ENCODE measurements around the gene LRRK1. TPM values are rescaled to one million over a fixed set of nuclear protein-coding genes. Genes with fewer than 3 reads are reported as not detected.
A peak's percentile ranks its signal among the peaks of the same experiment; 100 is the strongest.

Gene LRRK1
- polyA plus RNA-seq, 4 donors, result 3.8 to 9.4 (median 5.9) TPM

DNA sequence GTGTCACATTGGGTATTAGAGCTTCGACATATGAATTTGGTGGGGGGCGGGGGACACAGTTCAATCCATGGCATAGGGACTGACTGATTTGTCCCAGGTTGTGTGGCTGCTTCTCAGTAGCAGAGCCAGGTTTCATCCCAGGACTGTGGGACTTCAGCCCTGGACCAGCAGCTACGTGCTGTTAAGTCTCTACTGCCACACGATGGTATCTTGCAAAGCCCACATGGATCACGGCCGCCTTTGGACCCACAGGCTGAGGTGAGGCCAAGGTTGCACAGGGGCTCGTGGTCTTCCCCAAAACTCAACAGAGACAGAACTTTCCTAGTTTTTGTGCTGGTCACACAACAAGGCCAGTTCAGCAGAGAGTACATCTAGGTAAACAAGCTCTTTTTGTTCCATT, 97.4 kb downstream of the LRRK1 start:
- H3K4me3 ChIP-seq (ENCODE audit: low read depth in 1 of 3, low read length in 3 of 3), result no peak overlapping the region
- DNase-seq (no peak), FAIRE-seq (no peak)
- no peaks in the 10 kb centered on the region for H3K27me3 ChIP-seq (ENCODE audit: control insufficient read depth in 3 of 3, insufficient read depth in 3 of 3, low read length in 3 of 3)
- 89 to 92% (median 89%) methylated on average over 7 of the region's 7 CpGs for WGBS, 3 donors
- peaks cover 0 to 11% (median 2%) of the 10 kb centered on the region in 3 donors for H3K36me3 ChIP-seq (ENCODE audit: control insufficient read depth in 3 of 3, insufficient read depth in 2 of 3, low read depth in 1 of 3, low read length in 3 of 3)
- no peaks in the 10 kb centered on the region for H3K9me3 ChIP-seq (ENCODE audit: control insufficient read depth in 2 of 2, insufficient read depth in 1 of 2, low read depth in 1 of 2, low read length in 1 of 2)
- no peaks in the 10 kb centered on the region for H3K4me1 ChIP-seq (ENCODE audit: control insufficient read depth in 3 of 3, insufficient read depth in 2 of 3, low read depth in 1 of 3, low read length in 2 of 3)
- no peak overlapping the region for H3K27ac ChIP-seq (ENCODE audit: low read depth in 1 of 3, low read length in 2 of 3)

DNA sequence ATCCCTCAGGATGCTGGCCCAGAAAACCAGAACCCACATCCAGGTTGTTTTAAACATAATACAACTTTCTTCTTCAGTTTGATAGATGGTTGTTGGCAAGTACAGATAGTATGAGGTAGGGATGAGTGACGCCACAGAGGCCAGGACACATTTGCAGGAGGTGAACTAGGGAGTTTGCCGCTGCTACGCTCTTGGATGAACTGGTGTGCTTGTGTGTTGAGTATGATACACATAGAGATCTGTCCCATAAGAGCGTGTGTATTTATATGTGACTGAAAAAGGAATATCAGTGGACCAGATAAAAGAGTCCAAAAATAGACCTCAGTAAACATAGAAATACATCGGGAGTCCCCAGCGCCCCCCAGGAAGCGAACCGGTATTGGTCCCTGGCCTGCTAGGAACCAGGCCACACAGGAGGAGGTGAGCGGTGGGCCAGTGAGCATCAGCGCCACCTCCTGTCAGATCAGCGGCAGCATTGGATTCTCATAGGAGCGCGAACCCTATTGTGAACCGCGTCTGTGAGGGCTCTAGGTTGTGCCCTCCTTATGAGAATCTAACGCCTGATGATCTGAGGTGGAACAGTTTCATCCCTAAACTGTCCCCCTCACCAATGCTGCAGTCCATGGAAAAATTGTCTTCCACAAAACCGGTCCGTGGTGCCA, 98.1 kb downstream of the LRRK1 start:
- peaks cover 0 to 14% (median 2%) of the 10 kb centered on the region in 3 donors for H3K36me3 ChIP-seq (ENCODE audit: control insufficient read depth in 3 of 3, insufficient read depth in 2 of 3, low read depth in 1 of 3, low read length in 3 of 3)
- no peaks in the 10 kb centered on the region for H3K27me3 ChIP-seq (ENCODE audit: control insufficient read depth in 3 of 3, insufficient read depth in 3 of 3, low read length in 3 of 3)
- H3K4me1 ChIP-seq (ENCODE audit: control insufficient read depth in 3 of 3, insufficient read depth in 2 of 3, low read depth in 1 of 3, low read length in 2 of 3), result no peaks in the 10 kb centered on the region
- FAIRE-seq (no peak), DNase-seq (no peak)
- WGBS, 3 donors, result 84 to 88% (median 88%) methylated on average over 18 of the region's 18 CpGs
- H3K4me3 ChIP-seq (ENCODE audit: low read depth in 1 of 3, low read length in 3 of 3), result no peak overlapping the region
- H3K9me3 ChIP-seq (ENCODE audit: control insufficient read depth in 2 of 2, insufficient read depth in 1 of 2, low read depth in 1 of 2, low read length in 1 of 2), result no peaks in the 10 kb centered on the region
- peak overlapping the region in 1 of 3 donors; percentile 42 for H3K27ac ChIP-seq (ENCODE audit: low read depth in 1 of 3, low read length in 2 of 3)

DNA sequence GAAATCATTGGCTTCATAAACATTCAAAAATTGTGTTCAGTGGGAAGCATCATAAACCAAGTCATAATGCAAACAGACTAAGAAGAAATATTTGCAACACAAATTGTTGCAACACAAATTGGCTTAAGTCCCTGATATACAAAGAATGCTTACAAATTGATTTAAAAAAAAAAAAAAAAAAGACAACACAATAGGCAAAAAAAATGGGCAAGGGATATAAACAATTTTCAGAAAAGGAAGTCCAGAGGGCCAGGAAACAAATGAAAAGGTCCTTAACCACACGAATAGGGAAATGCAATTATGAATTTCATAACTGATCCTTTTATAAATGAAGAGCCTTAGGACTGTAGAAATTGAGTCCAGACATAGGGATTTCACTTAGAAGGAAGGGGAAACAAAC, 98.9 kb downstream of the LRRK1 start:
- Histone ChIP-seq H3K9me3 (ENCODE audit: control insufficient read depth in 2 of 2, insufficient read depth in 1 of 2, low read depth in 1 of 2, low read length in 1 of 2) (no peaks in the 10 kb centered on the region), H3K4me1 (ENCODE audit: control insufficient read depth in 3 of 3, insufficient read depth in 2 of 3, low read depth in 1 of 3, low read length in 2 of 3) (no peaks in the 10 kb centered on the region), H3K27ac (ENCODE audit: low read depth in 1 of 3, low read length in 2 of 3) (peak overlapping the region in 1 of 3 donors; percentile 36), H3K36me3 (ENCODE audit: control insufficient read depth in 3 of 3, insufficient read depth in 2 of 3, low read depth in 1 of 3, low read length in 3 of 3) (peaks cover 0 to 16% (median 2%) of the 10 kb centered on the region in 3 donors), H3K27me3 (ENCODE audit: control insufficient read depth in 3 of 3, insufficient read depth in 3 of 3, low read length in 3 of 3) (no peaks in the 10 kb centered on the region), H3K4me3 (ENCODE audit: low read depth in 1 of 3, low read length in 3 of 3) (no peak overlapping the region)
- no peak for FAIRE-seq
- DNase-seq, result no peak
- 39 to 79% (median 56%) methylated on average over 1 of the region's 1 CpG for WGBS, 3 donors

DNA sequence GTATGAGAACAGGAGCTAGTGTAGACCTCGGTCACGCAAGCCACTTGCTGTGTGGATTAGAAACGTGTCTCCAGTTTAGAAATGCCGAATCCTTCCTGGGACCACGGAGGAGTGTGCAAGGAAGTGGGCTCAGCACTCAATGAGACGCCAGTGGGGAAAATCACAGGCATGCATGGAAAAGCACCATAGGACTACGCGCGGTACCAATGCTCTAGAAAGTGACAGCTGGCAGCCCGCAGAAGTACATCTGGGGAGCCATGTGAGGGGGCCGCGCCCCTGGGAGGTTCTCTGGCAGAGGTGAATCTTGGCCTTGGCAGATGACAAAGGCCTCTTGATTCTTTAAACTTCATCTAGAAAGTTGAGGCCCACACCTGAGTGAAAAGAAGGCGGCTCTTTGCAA, 99.3 kb downstream of the LRRK1 start:
- 89 to 92% (median 92%) methylated on average over 13 of the region's 13 CpGs for WGBS, 3 donors
- Histone ChIP-seq H3K27ac (ENCODE audit: low read depth in 1 of 3, low read length in 2 of 3) (peak overlapping the region in 1 of 3 donors; percentile 36), H3K4me3 (ENCODE audit: low read depth in 1 of 3, low read length in 3 of 3) (no peak overlapping the region), H3K9me3 (ENCODE audit: control insufficient read depth in 2 of 2, insufficient read depth in 1 of 2, low read depth in 1 of 2, low read length in 1 of 2) (no peaks in the 10 kb centered on the region), H3K36me3 (ENCODE audit: control insufficient read depth in 3 of 3, insufficient read depth in 2 of 3, low read depth in 1 of 3, low read length in 3 of 3) (peaks cover 0 to 16% (median 2%) of the 10 kb centered on the region in 3 donors), H3K4me1 (ENCODE audit: control insufficient read depth in 3 of 3, insufficient read depth in 2 of 3, low read depth in 1 of 3, low read length in 2 of 3) (peaks cover 0 to 2% (median 0%) of the 10 kb centered on the region in 3 donors), H3K27me3 (ENCODE audit: control insufficient read depth in 3 of 3, insufficient read depth in 3 of 3, low read length in 3 of 3) (no peaks in the 10 kb centered on the region)
- DNase-seq, result no peak
- no peak for FAIRE-seq

DNA sequence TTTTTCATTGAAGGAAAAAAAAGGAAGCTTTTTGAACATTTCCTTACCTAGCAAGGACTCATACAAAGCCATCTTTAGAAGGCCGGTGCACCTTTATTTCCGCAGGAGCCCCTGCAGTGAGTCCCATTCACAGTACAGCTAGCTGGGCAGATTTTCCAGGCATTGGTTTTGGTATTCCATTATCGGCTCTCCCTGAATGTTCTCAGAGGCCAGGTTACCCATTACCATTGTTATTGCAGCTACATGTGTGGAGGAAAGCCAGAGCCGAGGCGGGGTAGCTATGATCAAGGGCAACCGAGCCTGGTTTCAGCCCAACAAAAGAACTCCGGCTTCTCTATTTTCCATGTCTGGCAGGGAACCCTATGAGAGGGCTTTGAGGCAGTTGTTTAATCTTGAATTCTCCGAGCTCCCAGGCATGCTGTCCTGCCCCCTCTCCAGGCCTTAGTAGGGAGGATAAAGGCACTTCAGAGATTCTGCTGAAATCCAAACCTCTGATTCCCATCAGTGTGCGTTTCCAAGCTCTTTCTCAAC, 100.3 kb downstream of the LRRK1 start:
- DNase-seq, result no peak
- peaks cover 0 to 8% (median 0%) of the 10 kb centered on the region in 3 donors for H3K4me1 ChIP-seq (ENCODE audit: control insufficient read depth in 3 of 3, insufficient read depth in 2 of 3, low read depth in 1 of 3, low read length in 2 of 3)
- H3K4me3 ChIP-seq (ENCODE audit: low read depth in 1 of 3, low read length in 3 of 3), result no peak overlapping the region
- peak overlapping the region in 1 of 3 donors; percentile 10 for H3K27ac ChIP-seq (ENCODE audit: low read depth in 1 of 3, low read length in 2 of 3)
- peaks cover 0 to 16% (median 2%) of the 10 kb centered on the region in 3 donors for H3K36me3 ChIP-seq (ENCODE audit: control insufficient read depth in 3 of 3, insufficient read depth in 2 of 3, low read depth in 1 of 3, low read length in 3 of 3)
- 90 to 93% (median 91%) methylated on average over 9 of the region's 9 CpGs for WGBS, 3 donors
- no peaks in the 10 kb centered on the region for H3K27me3 ChIP-seq (ENCODE audit: control insufficient read depth in 3 of 3, insufficient read depth in 3 of 3, low read length in 3 of 3)
- H3K9me3 ChIP-seq (ENCODE audit: control insufficient read depth in 2 of 2, insufficient read depth in 1 of 2, low read depth in 1 of 2, low read length in 1 of 2), result no peaks in the 10 kb centered on the region
- no peak for FAIRE-seq

DNA sequence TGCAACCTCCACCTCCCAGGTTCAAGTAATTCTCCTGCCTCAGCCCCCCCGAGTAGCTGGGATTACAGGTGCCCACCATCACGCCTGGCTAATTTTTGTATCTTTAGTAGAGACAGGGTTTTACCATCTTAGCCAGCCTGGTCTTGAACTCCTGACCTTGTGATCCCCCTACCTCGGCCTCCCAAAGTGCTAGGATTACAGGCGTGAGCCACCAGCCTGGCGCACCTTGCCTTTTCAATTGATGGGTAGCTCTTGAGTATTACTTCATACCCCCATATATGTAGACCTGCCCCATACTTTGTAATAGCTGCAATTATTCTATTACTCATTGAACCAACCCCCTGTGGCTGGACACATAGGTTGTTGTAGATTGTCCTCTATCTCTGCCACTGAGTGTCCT, 101.3 kb downstream of the LRRK1 start:
- DNase-seq (no peak), FAIRE-seq (no peak)
- no peak overlapping the region for H3K4me3 ChIP-seq (ENCODE audit: low read depth in 1 of 3, low read length in 3 of 3)
- H3K36me3 ChIP-seq (ENCODE audit: control insufficient read depth in 3 of 3, insufficient read depth in 2 of 3, low read depth in 1 of 3, low read length in 3 of 3), result peaks cover 0 to 15% (median 2%) of the 10 kb centered on the region in 3 donors
- H3K27me3 ChIP-seq (ENCODE audit: control insufficient read depth in 3 of 3, insufficient read depth in 3 of 3, low read length in 3 of 3), result no peaks in the 10 kb centered on the region
- WGBS, 3 donors, result 92 to 97% (median 95%) methylated on average over 5 of the region's 5 CpGs
- no peak overlapping the region for H3K27ac ChIP-seq (ENCODE audit: low read depth in 1 of 3, low read length in 2 of 3)
- peaks cover 0 to 8% (median 0%) of the 10 kb centered on the region in 3 donors for H3K4me1 ChIP-seq (ENCODE audit: control insufficient read depth in 3 of 3, insufficient read depth in 2 of 3, low read depth in 1 of 3, low read length in 2 of 3)
- H3K9me3 ChIP-seq (ENCODE audit: control insufficient read depth in 2 of 2, insufficient read depth in 1 of 2, low read depth in 1 of 2, low read length in 1 of 2), result no peaks in the 10 kb centered on the region

DNA sequence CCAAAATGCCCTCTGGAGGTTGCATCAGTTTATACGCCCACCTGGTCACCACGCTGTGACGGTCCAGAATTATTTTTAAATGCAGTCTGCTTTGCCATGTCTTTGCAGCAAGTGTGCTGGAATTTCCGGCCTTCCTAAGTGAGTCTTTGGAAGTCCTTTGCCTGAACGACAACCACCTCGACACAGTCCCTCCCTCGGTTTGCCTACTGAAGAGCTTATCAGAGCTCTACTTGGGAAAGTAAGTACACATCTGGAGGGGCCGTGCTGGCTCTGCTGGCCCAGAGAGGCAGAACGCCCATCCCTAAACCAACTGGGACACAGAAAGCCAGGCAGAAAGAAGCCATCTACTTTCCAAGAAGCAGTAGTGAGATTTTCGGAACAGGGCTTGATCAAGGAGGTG, 101.8 kb downstream of the LRRK1 start:
- no peak for FAIRE-seq
- Histone ChIP-seq H3K9me3 (ENCODE audit: control insufficient read depth in 2 of 2, insufficient read depth in 1 of 2, low read depth in 1 of 2, low read length in 1 of 2) (no peaks in the 10 kb centered on the region), H3K36me3 (ENCODE audit: control insufficient read depth in 3 of 3, insufficient read depth in 2 of 3, low read depth in 1 of 3, low read length in 3 of 3) (peaks cover 0 to 12% (median 2%) of the 10 kb centered on the region in 3 donors), H3K27me3 (ENCODE audit: control insufficient read depth in 3 of 3, insufficient read depth in 3 of 3, low read length in 3 of 3) (no peaks in the 10 kb centered on the region), H3K4me1 (ENCODE audit: control insufficient read depth in 3 of 3, insufficient read depth in 2 of 3, low read depth in 1 of 3, low read length in 2 of 3) (peaks cover 0 to 8% (median 0%) of the 10 kb centered on the region in 3 donors), H3K27ac (ENCODE audit: low read depth in 1 of 3, low read length in 2 of 3) (no peak overlapping the region), H3K4me3 (ENCODE audit: low read depth in 1 of 3, low read length in 3 of 3) (no peak overlapping the region)
- no peak for DNase-seq
- WGBS, 3 donors, result 87 to 92% (median 90%) methylated on average over 10 of the region's 10 CpGs

DNA sequence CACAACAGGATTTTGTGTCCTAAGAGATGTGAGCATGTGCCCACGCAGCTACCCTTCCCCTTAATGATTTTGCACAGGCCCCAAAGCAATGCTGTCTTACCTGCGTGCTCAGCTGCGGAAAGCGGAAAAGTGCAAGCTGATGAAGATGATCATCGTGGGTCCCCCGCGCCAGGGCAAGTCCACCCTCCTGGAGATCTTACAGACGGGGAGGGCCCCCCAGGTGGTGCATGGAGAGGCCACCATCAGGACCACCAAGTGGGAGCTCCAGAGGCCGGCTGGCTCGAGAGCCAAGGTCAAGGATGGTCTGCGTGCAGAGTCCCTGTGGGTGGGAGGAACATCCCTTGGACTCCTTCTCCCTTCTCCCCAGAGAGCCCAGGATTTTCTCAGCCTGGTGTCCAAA, 103.1 kb downstream of the LRRK1 start:
- peaks cover 0 to 7% (median 0%) of the 10 kb centered on the region in 3 donors for H3K36me3 ChIP-seq (ENCODE audit: control insufficient read depth in 3 of 3, insufficient read depth in 2 of 3, low read depth in 1 of 3, low read length in 3 of 3)
- H3K27me3 ChIP-seq (ENCODE audit: control insufficient read depth in 3 of 3, insufficient read depth in 3 of 3, low read length in 3 of 3), result no peaks in the 10 kb centered on the region
- 82 to 91% (median 88%) methylated on average over 11 of the region's 11 CpGs for WGBS, 3 donors
- no peak for FAIRE-seq
- H3K9me3 ChIP-seq (ENCODE audit: control insufficient read depth in 2 of 2, insufficient read depth in 1 of 2, low read depth in 1 of 2, low read length in 1 of 2), result no peaks in the 10 kb centered on the region
- no peak overlapping the region for H3K27ac ChIP-seq (ENCODE audit: low read depth in 1 of 3, low read length in 2 of 3)
- DNase-seq, result no peak
- H3K4me3 ChIP-seq (ENCODE audit: low read depth in 1 of 3, low read length in 3 of 3), result no peak overlapping the region
- peaks cover 0 to 8% (median 0%) of the 10 kb centered on the region in 3 donors for H3K4me1 ChIP-seq (ENCODE audit: control insufficient read depth in 3 of 3, insufficient read depth in 2 of 3, low read depth in 1 of 3, low read length in 2 of 3)
